Suprapubic skin (tissue), 4 donors: Measurements from ENCODE around the gene SLK. TPM values are rescaled to one million over a fixed set of nuclear protein-coding genes. Genes with fewer than 3 reads are reported as not detected.

Experiments used
- DNase-seq, 2 donors: peaks; one replicate each; pipeline ENCODE4 v3.0.0-alpha.2; 2019; ENCODE audit warnings: low spot score in 2 of 2
- H3K27ac ChIP-seq: fragments of 200-600 bp; sonication (generic); one replicate; pipeline ENCODE4 v1.5.1; 2019
- H3K27me3 ChIP-seq: fragments of 200-600 bp; sonication (generic); one replicate; pipeline ENCODE4 v1.5.1; 2019
- H3K36me3 ChIP-seq: fragments of 200-600 bp; sonication (generic); one replicate; pipeline ENCODE4 v1.5.1; 2019
- H3K4me1 ChIP-seq: fragments of 200-600 bp; sonication (generic); one replicate; pipeline ENCODE4 v1.5.1; 2019
- H3K4me3 ChIP-seq: fragments of 200-600 bp; sonication (generic); one replicate; pipeline ENCODE4 v1.5.1; 2019; ENCODE audit warnings: mild to moderate bottlenecking
- H3K9me3 ChIP-seq: fragments of 200-600 bp; sonication (generic); one replicate; pipeline ENCODE4 v1.5.1; 2019
- CTCF ChIP-seq, 2 donors: fragments of 200-600 bp in 1 of 2; fragments of 450-650 bp in 1 of 2; sonication (generic) in 1 of 2; IDR thresholded peaks; one replicate each; pipeline ENCODE4 v1.5.1; 2016 to 2019; ENCODE audit warnings: antibody characterized with exemption in 2 of 2, mild to moderate bottlenecking in 1 of 2, moderate library complexity in 1 of 2
- EP300 ChIP-seq: sonication (generic); formaldehyde crosslinking; IDR thresholded peaks from one replicate; pipeline ENCODE4 v1.6.1; 2017; ENCODE audit warnings: antibody characterized with exemption
- POLR2A ChIP-seq, 2 donors: fragments of 450-650 bp; IDR thresholded peaks; one replicate each; pipeline ENCODE4 v1.6.1; 2017; ENCODE audit warnings: antibody characterized with exemption in 2 of 2, mild to moderate bottlenecking in 2 of 2, moderate library complexity in 2 of 2
- POLR2AphosphoS5 ChIP-seq, 3 donors: sonication (generic); formaldehyde crosslinking; IDR thresholded peaks; one replicate each; pipeline ENCODE4 v1.6.1; 2017; ENCODE audit warnings: antibody characterized with exemption in 3 of 3
- WGBS: methylation state at CpG from one replicate; pipeline ENCODE4 v1.1.5; 2018; 5-methylcytosine and 5-hydroxymethylcytosine counted together
- total RNA-seq, 4 donors: library from RNA; depleted of rRNA; stranded (reverse); fragments of >200 nt; gene quantifications; one replicate each; pipeline ENCODE4 v1.1.0, GENCODE V29; 2016

The SLK gene
- total RNA-seq, 4 donors from 2014 or later: 38.1 to 81.4 (median 56.3) TPM

GRCh38 chr10:104033401-104033930 is 66.5 kb downstream of the SLK start:
- Histone ChIP-seq H3K4me3 (no peak overlapping the region), H3K27ac (no peak overlapping the region), H3K9me3 (no peaks in the 10 kb centered on the region), H3K4me1 (peaks cover 6% of the 10 kb centered on the region), H3K27me3 (no peaks in the 10 kb centered on the region), H3K36me3 (peaks cover 37% of the 10 kb centered on the region)
- 66% methylated on average over 12 of the region's 12 CpGs for WGBS
- DNase-seq: no peak
- no peak for TF ChIP-seq POLR2AphosphoS5 (IDR thresholded peaks at IDR 0.05)
- no peak for TF ChIP-seq POLR2A (IDR thresholded peaks at IDR 0.05)
- no peak for TF ChIP-seq CTCF (IDR thresholded peaks at IDR 0.05)
- TF ChIP-seq EP300: no peak

GRCh38 chr10:104033966-104034365 is 67.0 kb downstream of the SLK start:
- TF ChIP-seq POLR2AphosphoS5 (IDR thresholded peaks at IDR 0.05): no peak
- TF ChIP-seq CTCF (IDR thresholded peaks at IDR 0.05): no peak
- no peak for TF ChIP-seq EP300
- TF ChIP-seq POLR2A (IDR thresholded peaks at IDR 0.05): no peak
- H3K4me1 ChIP-seq: peaks cover 6% of the 10 kb centered on the region
- no peaks in the 10 kb centered on the region for H3K9me3 ChIP-seq
- peaks cover 37% of the 10 kb centered on the region for H3K36me3 ChIP-seq
- 93% methylated on average over 8 of the region's 11 CpGs for whole genome bisulfite sequencing
- no peaks in the 10 kb centered on the region for H3K27me3 ChIP-seq
- no peak for DNase-seq
- H3K27ac ChIP-seq: no peak overlapping the region
- no peak overlapping the region for H3K4me3 ChIP-seq

- no peak overlapping the region for H3K27ac ChIP-seq
- no peak overlapping the region for H3K4me3 ChIP-seq
- TF ChIP-seq EP300: no peak
- no peak for TF ChIP-seq CTCF (IDR thresholded peaks at IDR 0.05)
- no peak for TF ChIP-seq POLR2A (IDR thresholded peaks at IDR 0.05)
- no peak for TF ChIP-seq POLR2AphosphoS5 (IDR thresholded peaks at IDR 0.05)
- 72% methylated on average over 23 of the region's 23 CpGs for WGBS
- no peaks in the 10 kb centered on the region for H3K9me3 ChIP-seq
- H3K4me1 ChIP-seq: peaks cover under 1% of the 10 kb centered on the region
- DNase-seq: no peak
- no peaks in the 10 kb centered on the region for H3K27me3 ChIP-seq
- peaks cover 37% of the 10 kb centered on the region for H3K36me3 ChIP-seq
Observed at GRCh38 chr10:104034401-104035193, 67.7 kb downstream of the SLK start.

- WGBS: 74% methylated on average over 16 of the region's 18 CpGs
- H3K27me3 ChIP-seq: no peaks in the 10 kb centered on the region
- H3K9me3 ChIP-seq: no peaks in the 10 kb centered on the region
- no peak overlapping the region for H3K4me3 ChIP-seq
- peaks cover 37% of the 10 kb centered on the region for H3K36me3 ChIP-seq
- no peak overlapping the region for H3K27ac ChIP-seq
- no peak for TF ChIP-seq POLR2AphosphoS5 (IDR thresholded peaks at IDR 0.05)
- TF ChIP-seq CTCF (IDR thresholded peaks at IDR 0.05): no peak
- TF ChIP-seq POLR2A (IDR thresholded peaks at IDR 0.05): no peak
- TF ChIP-seq EP300: no peak
- H3K4me1 ChIP-seq: no peaks in the 10 kb centered on the region
- no peak for DNase-seq
Observed at GRCh38 chr10:104035194-104036068, 68.5 kb downstream of the SLK start.

GRCh38 chr10:104036069-104036384 is 69.1 kb downstream of the SLK start:
- no peaks in the 10 kb centered on the region for H3K4me1 ChIP-seq
- 48% methylated on average over 3 of the region's 3 CpGs for WGBS
- H3K36me3 ChIP-seq: peaks cover 32% of the 10 kb centered on the region
- TF ChIP-seq EP300 (no peak), POLR2AphosphoS5 (IDR thresholded peaks at IDR 0.05) (no peak), CTCF (IDR thresholded peaks at IDR 0.05) (no peak), POLR2A (IDR thresholded peaks at IDR 0.05) (no peak)
- H3K4me3 ChIP-seq: no peak overlapping the region
- no peak overlapping the region for H3K27ac ChIP-seq
- H3K9me3 ChIP-seq: no peaks in the 10 kb centered on the region
- H3K27me3 ChIP-seq: no peaks in the 10 kb centered on the region
- no peak for DNase-seq
